ENCODE results near the gene SERHL2.
"Not testable (repeated sequence)": the region's sequence is repeated elsewhere in the genome, so short reads cannot be mapped to it uniquely, and the experiment has no call there.

The SERHL2 gene

DNA sequence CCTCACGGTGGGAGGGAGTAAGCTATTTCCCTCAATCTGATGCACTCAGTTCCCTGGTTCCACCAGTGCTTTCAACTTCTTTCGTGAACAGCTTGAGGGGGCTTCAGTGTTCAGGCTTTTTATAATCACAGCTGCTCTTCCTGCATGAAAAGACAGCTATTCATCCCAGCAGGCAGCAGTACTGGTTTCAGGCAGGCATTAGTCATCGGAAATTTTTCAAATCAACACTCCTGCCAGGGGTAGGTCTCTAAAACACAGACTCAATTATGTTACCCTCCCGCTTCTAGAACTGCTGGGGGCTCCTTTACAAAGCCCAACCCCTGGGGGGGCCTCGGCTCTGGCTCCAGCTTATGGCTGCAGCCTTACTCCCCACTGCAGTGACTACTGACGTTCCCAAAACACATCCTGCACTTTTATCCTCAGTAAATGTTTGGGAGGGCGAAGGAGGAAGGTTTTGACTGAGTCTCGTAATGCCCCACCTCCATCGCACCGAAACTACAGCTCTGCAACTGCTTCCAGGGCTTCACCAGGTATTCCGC is 55.1 kb downstream of the SERHL2 start:
- no peak for DNase-seq (ENCODE audit: low spot score)

DNA sequence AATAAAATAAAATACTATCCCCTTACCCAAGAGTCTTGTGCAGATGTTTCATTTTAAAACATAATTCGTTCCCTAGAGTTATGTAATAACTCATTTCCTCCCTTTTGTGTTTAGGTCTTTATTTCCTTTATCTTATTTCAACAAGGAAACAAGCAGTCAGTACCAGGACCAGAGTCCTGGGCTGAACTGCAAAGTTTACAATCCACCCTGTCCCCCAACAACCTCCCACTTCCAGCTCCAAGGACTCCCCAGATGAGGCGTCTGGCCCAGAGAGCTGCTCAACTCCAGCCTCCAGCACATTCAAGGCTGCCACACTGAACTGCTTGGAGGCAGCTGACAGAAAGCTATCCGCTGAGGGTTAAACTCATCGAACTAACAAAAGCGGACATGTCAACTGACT is 56.4 kb downstream of the SERHL2 start:
- DNase-seq (ENCODE audit: low spot score), result no peak

DNA sequence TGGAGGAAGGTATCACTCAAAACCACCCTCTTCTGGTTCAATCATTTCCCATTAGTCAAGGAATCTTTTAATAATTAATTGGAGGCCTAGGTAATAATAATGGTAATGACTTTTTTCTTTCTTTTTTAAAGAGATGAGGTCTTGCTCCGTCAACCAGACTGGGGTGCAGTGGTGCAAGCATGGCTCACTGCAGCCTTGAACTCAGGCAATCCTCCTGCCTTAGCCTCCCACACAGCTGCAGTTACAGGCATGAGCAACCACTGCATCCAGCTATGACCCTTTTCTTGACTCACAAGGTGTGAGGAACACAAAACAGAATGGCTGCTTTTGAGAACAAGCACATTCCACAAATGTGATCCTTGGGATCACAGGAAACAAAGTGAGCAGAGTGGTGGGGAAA is 57.3 kb downstream of the SERHL2 start:
- DNase-seq (ENCODE audit: low spot score), result no peak

GRCh38 chr22:42612336-42612735 is 58.6 kb downstream of the SERHL2 start:
- DNase-seq (ENCODE audit: low spot score), result no peak

DNA sequence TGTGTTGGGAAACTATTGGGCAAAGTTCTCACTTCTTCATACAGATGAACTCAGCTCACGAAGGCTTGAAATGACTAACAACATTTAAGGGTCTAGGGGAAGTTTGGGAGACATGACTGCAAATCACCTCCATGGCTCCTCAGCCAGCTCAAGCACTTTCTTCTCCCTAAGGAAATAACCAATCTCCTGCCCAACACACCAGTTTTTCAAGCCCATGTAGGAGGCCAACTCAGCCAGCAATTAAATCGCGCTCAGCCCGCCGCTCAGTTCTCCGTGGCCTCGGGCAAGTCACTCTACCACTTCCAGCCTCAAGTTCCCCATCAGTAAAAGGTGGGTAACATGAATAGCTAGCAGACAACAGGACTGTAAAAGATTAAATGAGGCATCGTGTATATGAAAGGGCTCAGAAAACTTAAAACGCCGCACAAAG is 60.1 kb downstream of the SERHL2 start:
- no peak for DNase-seq (ENCODE audit: low spot score)

GRCh38 chr22:42614312-42615091 is 60.7 kb downstream of the SERHL2 start, which contains the start of gene POLDIP3:
Gene POLDIP3, minus strand, starts transcription at chr22:42614883. Its CDS starts 26 bp downstream, at chr22:42614857.
- peak; percentile 99 for DNase-seq (ENCODE audit: low spot score)

- DNase-seq (ENCODE audit: low spot score), result peak; percentile 90
Measured at GRCh38 chr22:42615092-42615859, 61.5 kb downstream of the SERHL2 start.

DNA sequence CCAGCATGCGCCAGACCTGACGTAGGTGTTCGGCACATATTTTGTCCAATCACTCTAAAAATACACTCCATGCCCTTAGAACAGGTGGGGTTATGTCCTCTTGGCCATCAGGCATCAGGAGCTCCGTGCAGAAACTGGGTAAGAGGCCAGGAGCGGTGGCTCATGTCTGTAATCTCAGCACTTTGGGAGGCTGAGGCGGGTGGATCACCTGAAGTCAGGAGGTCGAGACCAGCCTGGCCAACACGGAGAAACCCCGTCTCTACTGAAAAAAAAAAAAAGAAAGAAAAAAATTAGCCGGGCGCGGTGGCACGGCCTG is 62.1 kb downstream of the SERHL2 start:
- DNase-seq (ENCODE audit: low spot score), result not testable (repeated sequence)

- no peak for DNase-seq (ENCODE audit: low spot score)
Measured at GRCh38 chr22:42617155-42617983, 63.6 kb downstream of the SERHL2 start.

GRCh38 chr22:42619261-42620063 is 65.7 kb downstream of the SERHL2 start:
- no peak for DNase-seq (ENCODE audit: low spot score)

- DNase-seq (ENCODE audit: low spot score), result no peak
Measured at GRCh38 chr22:42620084-42620483, 66.3 kb downstream of the SERHL2 start.

DNA sequence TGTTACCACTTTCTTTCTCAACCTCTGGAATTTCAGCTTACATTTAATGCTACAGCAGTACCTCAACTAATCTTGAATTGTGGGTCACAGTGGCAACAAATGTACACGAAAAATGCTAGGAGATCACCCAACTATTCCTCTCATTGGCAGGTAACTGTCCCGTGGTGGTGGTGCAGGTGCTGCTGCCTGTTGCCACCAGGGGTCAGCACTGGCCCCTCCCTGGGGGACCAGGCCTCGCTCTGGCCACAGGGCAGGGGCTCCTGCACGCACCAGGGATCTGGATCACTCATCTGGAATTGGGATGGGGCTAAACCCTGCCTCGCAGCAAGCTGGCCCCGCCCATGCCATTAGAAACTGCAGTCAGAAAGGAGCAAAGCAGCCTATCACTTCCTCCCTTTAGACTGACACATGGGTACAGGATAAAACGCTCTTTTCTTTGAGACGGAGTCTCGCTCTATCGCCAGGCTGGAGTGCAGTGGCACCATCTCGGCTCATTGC is 67.8 kb downstream of the SERHL2 start:
- DNase-seq (ENCODE audit: low spot score), result peak; percentile 60

DNA sequence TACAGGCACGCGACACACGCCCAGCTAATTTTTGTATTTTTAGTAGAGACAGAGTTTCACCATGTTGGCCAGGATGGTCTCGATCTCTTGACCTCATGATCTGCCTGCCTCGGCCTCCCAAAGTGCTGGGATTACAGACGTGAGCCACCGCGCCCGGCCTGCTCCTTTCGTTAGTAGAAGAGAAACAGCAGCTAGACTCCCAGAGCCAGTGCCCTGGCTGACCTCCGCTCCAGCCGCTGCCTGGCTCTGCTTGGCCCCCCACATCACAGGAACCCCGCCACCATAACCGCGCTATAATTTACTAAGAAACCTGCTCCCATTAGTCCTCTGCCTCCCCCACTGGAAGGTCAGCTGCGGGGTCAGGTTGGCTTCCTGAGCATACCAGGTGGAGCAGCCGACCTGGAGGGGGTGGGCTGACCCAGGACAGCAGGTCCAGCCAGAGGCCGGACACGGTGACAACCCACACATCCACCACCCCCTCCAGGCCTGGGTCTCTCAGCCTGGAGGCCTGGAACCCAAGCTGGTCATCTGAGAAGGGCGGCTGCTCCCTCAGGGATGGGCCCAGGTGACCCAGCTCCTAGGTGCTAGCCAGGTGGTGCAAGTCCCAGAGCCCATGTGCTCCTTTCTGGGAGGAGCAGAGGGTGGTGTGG is 68.4 kb downstream of the SERHL2 start:
- no peak for DNase-seq (ENCODE audit: low spot score)

GRCh38 chr22:42623301-42623751 is 69.6 kb downstream of the SERHL2 start:
- no peak for DNase-seq (ENCODE audit: low spot score)

All from LoVo (cell line).